Brain microvascular endothelial cell (primary cell): ENCODE measurements around the gene MRPL41.
"Not testable (repeated sequence)": the region's sequence is repeated elsewhere in the genome, so short reads cannot be mapped to it uniquely, and the experiment has no call there.

Experiments used
- DNase-seq: peaks from one replicate; pipeline ENCODE4 v3.0.0-alpha.2; 2020
- H3K27ac ChIP-seq: fragments of 250-450 bp; sonication (Bioruptor Pico); 2 replicates; pipeline ENCODE4 v1.5.1; 2020; ENCODE audit warnings: mild to moderate bottlenecking, moderate library complexity
- H3K27me3 ChIP-seq: fragments of 250-450 bp; sonication (Bioruptor Pico); replicated peaks from 2 replicates; pipeline ENCODE4 v1.5.1; 2020; ENCODE audit warnings: mild to moderate bottlenecking
- H3K36me3 ChIP-seq: fragments of 250-450 bp; sonication (Bioruptor Pico); replicated peaks from 2 replicates; pipeline ENCODE4 v1.5.1; 2020; ENCODE audit warnings: mild to moderate bottlenecking
- H3K4me3 ChIP-seq: 2 replicates; pipeline ENCODE4 v1.5.1; 2011; ENCODE audit warnings: low read depth, mild to moderate bottlenecking, control low read depth, low read length, moderate library complexity
- CTCF ChIP-seq: IDR thresholded peaks from 2 replicates; pipeline ENCODE4 v1.5.1; 2011; ENCODE audit warnings: low read depth, mild to moderate bottlenecking, moderate library complexity, low read length, control low read depth, inconsistent platforms; ENCODE audit errors: missing control alignments
- in situ Hi-C: cut with HindIII; loops from 2 replicates; pipeline ENCODE4 v1.10.0; 2017; ENCODE audit warnings: low sequenced_read_pairs, low pct_ligation_motif_present

Gene MRPL41

GRCh38 chr9:137506702-137507171 is 44.9 kb upstream of the MRPL41 start:
- Histone ChIP-seq H3K36me3 (no peaks in the 10 kb centered on the region), H3K27ac (no peak overlapping the region), H3K27me3 (no peaks in the 10 kb centered on the region), H3K4me3 (no peak overlapping the region)
- in situ Hi-C loops, result no loop called here
- no peak for TF ChIP-seq CTCF
- DNase-seq, result peak; percentile 23

- Histone ChIP-seq H3K27me3 (no peaks in the 10 kb centered on the region), H3K27ac (no peak overlapping the region), H3K4me3 (no peak overlapping the region), H3K36me3 (no peaks in the 10 kb centered on the region)
- in situ Hi-C loops, result no loop called here
- TF ChIP-seq CTCF, result no peak
- DNase-seq, result no peak
Observed at GRCh38 chr9:137509198-137509597, 42.5 kb upstream of the MRPL41 start.

- H3K27me3 ChIP-seq, H3K27ac ChIP-seq, DNase-seq, in situ Hi-C loops, H3K36me3 ChIP-seq, H3K4me3 ChIP-seq: not testable (repeated sequence)
Observed at GRCh38 chr9:137511126-137511525, 40.6 kb upstream of the MRPL41 start.

- no peak for TF ChIP-seq CTCF
- DNase-seq, result no peak
- in situ Hi-C loops, result no loop called here
- Histone ChIP-seq H3K4me3 (no peak overlapping the region), H3K27ac (no peak overlapping the region), H3K27me3 (no peaks in the 10 kb centered on the region), H3K36me3 (no peaks in the 10 kb centered on the region)
Observed at GRCh38 chr9:137511758-137512463, 39.8 kb upstream of the MRPL41 start.

GRCh38 chr9:137513136-137513535 is 38.5 kb upstream of the MRPL41 start:
- H3K4me3 ChIP-seq, DNase-seq, H3K36me3 ChIP-seq, H3K27me3 ChIP-seq, in situ Hi-C loops, H3K27ac ChIP-seq: not testable (repeated sequence)

- H3K4me3 ChIP-seq, result not testable (repeated sequence)
Observed at GRCh38 chr9:137513801-137514570, 37.7 kb upstream of the MRPL41 start.

GRCh38 chr9:137514691-137515337 is 36.9 kb upstream of the MRPL41 start:
- no peak for TF ChIP-seq CTCF
- in situ Hi-C loops, result no loop called here
- H3K4me3 ChIP-seq, result no peak overlapping the region

More at GRCh38 chr9:137513801-137514570, 37.7 kb upstream of the MRPL41 start:
- H3K27me3 ChIP-seq, H3K36me3 ChIP-seq, H3K27ac ChIP-seq, DNase-seq, in situ Hi-C loops: not testable (repeated sequence)

More at GRCh38 chr9:137514691-137515337, 36.9 kb upstream of the MRPL41 start:
- no peak for DNase-seq
- Histone ChIP-seq H3K36me3 (no peaks in the 10 kb centered on the region), H3K27me3 (no peaks in the 10 kb centered on the region), H3K27ac (no peak overlapping the region)
